CD4-positive, alpha-beta T cell treated with Interleukin-17A for 1 hour (primary cell): ENCODE results near the gene PIK3R3.
"Not testable (repeated sequence)": the region's sequence is repeated elsewhere in the genome, so short reads cannot be mapped to it uniquely, and the experiment has no call there.

Experiments used
- DNase-seq: peaks from one replicate; pipeline ENCODE4 v3.0.0-alpha.2; 2020

The PIK3R3 gene

DNA sequence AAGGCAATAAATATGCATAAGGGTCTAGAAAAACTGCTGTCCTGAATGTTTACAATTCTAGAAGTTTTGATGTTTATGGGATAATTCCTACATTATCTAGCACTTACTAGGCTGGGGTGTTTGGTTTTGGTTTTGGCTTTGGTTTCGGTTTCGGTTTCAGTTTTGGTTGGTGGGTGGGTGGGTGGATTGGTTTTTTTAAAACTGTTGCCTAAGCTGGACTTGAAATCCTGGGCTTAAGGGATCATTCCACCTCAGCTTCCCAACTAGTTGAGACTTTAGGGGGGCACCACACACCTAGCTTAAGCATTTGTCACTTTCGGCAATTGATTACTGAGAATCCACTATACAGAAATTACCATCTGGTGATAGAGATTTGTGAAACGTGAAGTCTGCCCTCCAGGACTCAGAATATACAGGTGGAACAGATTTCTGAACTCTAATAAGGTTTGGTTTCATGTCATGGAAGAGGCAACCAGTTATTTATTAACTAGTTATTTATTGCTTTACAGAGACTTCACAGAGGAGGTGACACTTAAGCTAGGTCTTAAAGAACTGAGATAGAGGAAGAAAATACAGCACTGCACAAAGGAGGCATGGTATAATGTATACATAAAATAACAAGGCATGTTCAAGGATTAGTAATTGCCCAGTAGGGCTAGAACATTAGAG lies 69.6 kb downstream of the PIK3R3 start:
- DNase-seq, result peak; percentile 60

DNA sequence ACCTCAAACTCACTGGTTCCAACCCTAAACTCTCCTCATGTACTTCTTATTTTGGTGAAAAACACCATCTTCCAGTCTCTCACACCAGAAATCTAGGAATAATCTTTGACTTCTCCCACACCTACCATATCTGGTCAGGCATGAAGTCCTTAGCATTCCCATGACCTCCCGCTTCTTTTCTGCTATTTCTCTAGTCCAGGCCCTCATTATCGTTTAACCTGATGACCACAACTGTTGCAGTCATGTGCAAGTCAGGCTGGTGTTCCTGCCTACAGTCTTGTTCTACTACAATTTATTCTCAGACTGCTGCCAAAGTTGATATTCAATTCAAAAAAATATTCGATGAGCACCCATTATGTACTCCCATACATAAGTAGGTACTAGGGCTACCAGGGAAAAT lies 71.3 kb downstream of the PIK3R3 start:
- DNase-seq, result no peak

DNA sequence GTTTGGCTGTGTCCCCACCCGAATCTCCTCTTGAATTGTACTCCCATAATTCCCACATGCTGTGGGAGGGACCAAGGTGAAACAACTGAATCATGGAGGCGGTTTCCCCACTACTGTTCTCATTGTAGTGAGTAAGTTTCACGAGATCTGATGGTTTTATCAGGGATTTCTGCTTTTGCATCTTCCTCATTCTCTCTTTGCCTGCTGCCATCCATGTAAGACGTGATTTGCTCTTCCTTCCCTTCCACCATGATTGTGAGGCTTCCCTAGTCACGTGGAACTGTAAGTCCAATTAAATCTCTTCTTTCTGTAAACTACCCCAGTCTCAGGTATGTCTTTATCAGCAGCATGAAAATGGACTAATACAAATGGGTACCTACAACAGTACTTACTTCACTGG lies 73.5 kb downstream of the PIK3R3 start:
- no peak for DNase-seq

DNA sequence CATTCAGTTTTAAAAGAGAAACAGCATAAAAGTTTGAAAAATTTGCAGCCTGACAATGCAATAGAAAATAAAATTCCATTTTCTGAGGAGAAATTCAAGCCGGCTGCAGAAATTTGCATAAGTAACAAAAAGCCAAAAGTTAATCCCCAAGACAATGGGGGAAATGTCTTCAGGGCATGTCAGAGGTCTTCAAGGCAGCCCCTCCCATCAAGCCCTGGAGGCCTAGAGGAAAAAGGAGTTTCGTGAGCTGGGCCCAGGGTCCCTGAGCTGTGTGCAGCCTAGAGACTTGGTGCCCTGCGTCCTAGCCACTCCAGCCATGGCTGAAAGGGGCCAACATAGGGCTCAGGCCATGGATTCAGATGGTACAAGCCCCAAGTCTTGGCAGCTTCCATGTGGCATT lies 74.6 kb downstream of the PIK3R3 start:
- DNase-seq, result no peak

DNA sequence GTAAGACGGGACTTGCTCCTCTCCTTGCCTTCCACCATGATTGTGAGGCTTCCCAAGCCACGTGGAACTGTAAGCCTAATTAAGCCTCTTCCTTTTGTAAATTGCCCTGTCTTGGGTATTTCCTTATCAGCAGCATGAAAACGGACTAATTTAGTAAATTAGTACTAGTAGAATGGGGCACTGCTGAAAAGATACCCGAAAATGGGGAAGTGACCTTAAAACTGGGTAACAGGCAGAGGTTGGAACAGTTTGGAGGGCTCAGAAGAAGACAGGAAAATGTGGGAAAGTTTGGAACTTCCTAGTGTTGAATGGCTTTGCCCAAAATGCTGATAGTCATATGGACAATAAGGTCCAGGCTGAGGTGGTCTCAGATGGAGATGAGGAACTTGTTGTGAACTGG lies 75.2 kb downstream of the PIK3R3 start:
- not testable (repeated sequence) for DNase-seq

DNA sequence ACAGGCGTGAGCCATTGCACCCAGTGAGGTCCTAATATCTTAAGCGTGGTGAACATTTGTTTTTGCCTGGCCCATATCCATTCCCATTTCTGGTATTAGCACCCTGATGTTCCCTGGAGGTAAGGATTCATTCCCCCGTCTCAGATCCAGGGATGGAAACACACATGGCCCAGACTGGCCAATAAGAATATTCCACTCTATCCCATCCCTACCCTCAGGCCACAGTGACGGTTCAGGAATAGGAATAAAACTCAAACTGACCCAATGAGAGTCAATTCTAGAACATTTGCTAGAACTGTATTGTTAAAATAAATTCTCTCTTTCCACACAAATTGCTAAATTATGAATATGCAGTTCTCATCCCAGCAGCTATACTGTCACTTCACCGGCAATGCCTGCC lies 76.1 kb downstream of the PIK3R3 start:
- no peak for DNase-seq

DNA sequence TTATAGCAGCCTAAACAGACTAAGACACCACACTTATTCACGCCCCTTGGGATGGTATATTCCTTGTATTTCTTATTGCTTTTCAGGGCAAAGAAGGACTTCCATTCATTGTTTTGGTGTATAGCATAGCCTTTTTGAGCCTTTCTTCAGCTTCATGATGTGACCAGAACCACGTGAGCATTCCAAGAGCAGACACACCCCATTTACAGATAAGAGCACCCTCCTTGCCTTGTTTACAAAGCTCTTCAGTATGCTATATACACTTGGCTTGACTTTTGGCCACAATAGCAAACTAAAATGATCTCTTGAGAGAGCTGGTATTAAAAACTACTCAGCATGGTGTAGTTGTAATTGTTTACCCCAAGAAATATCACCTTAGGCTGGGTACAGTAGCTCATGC lies 78.7 kb downstream of the PIK3R3 start:
- no peak for DNase-seq

DNA sequence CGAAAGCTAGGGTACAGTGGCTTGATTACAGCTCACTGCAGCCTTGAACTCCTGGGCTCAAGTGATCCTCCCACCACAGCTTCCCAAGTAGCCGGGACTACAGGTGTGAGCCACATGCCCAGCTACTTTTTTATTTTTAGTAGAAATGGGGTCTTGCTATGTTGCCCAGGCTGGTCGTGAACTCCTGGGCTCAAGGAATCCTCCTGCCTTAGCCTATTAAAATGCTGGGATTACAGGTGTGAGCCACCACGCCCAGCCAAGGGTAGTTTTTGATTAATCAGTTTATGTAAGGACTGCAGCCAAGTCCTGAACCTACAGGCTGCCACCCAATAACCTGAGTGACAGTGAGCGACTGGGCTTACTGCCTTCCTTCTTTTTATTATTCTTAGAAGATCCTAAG lies 88.3 kb downstream of the PIK3R3 start:
- no peak for DNase-seq

DNA sequence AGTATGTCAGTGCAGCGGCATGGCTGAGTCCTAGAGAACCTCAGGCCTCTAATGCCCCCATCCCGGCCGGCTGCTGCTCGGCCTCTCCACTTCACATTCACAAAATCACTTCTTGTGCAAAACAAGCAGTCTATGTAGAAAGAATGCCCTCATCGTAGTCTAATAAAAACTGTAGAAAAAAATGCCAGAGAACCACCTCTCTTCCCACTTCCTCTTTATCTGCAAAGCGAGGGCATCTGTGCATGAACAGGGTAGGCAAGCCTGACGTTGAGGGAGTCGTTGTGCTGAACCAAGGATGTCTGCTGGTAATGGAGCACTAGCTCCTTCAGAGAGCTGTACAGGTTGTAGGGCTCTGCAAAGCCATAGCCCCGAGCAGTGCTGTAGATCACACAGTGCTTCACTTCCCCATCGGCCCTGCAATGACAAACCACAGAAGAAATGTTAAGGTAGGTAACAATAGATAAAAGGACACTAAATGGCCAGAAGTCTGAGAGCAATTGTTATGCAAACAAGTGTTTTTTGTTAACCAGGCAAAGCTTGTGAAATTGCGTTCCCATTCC lies 88.9 kb downstream of the PIK3R3 start:
- no peak for DNase-seq

DNA sequence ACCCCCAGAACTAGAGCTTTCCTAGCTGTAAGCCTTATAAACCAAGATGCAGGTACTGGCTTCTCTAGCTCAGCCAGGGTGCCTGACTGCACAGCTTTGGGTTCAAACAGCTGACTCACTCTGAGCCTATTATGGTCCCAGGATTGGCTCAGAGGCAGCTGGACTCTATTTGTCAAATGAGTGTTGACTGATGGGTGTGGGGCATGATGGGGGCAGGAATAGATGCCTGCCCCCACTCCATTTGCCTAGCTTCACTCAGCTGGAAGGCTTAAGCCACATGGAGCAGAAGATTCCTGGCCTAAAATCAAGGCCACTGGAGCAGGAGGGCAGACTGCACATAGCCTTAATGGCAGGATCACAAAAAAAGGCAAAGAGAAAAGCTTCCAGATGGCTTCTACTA lies 90.5 kb downstream of the PIK3R3 start:
- DNase-seq, result no peak

DNA sequence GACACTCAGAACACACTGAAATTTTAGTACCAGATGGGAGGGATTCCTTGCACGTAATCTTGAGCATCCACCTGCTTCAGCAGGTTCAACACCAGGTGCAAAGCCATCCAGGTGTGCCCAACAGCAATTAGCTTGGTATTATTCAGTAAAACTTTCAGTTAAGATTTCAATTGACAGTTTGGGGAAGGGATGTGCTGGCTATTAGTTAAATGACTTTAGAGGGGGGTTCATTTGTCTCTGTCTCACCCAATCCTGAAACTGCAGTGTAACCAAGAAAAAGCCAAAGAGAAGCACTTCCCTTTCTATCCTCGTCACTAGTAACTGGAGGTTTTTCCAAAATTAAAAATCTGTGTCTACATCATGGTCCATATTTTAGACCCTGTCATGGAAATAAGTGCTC lies 90.9 kb downstream of the PIK3R3 start:
- DNase-seq, result no peak

DNA sequence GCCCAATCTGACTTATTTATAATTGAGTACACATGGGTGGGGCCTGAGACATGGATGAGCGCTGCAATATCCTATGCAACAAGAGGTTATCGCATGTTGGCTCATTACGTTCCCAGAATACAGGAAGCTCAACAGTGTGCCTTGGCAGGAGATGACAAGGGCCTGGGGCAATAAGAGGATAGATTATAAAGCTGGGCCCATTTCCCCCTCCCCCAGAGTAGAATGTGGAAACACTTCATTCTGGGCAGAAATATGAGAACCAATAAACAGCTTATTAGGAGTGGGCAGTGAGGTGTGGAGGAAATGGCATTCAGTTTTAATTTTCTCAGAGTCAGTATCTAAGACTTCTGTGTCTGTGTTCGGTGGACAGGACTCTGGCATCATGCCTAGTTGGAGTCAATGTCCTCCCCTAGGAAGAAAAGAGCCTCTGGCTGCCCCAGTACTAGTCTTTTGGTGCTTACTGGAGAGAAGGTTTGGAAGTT lies 92.8 kb downstream of the PIK3R3 start:
- DNase-seq, result no peak

DNA sequence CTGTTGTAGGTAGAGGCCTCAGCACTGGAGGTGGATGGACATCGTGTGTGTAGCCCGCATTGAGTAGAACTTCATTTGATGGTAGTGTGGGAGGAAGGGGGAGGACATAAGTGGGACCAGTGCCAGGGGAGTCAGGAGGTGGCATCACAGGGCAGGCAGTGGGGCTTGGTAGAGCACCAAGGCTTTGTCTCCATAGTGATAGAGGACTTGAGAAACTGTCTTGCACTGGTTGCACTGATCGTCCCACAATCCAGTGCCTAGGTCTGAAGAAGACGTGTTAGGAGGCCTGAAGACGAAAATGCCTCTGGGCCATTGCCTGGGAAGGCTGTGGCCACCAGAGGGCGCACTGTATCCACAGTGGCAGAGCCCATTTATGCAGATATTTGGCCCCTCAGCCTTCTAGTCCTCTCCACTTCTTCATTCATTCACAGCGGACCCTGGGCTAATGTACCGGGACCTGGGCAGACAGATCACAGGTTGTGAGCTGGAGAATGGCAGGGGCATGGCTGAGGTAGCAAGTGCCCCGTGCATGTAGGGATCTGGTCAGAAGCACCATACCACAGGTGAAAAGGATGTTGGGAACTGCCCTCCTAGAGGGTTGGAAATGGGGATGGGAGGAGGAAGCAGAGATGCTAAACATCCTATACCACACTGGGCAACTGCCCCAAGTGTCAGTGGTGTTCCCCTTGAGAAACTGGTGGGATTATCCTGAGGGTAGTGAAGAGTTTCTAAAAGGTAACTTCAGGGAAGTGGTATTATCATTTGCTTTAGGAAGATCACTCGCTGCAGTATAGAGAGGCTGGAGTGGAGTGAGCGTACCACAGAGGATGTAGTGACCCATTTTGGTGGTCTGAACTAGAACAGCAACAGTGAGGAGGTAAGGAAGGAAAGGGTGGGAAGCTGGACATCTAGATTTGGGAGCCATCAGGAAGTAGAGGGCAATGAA lies 95.3 kb downstream of the PIK3R3 start:
- peak; percentile 78 for DNase-seq

DNA sequence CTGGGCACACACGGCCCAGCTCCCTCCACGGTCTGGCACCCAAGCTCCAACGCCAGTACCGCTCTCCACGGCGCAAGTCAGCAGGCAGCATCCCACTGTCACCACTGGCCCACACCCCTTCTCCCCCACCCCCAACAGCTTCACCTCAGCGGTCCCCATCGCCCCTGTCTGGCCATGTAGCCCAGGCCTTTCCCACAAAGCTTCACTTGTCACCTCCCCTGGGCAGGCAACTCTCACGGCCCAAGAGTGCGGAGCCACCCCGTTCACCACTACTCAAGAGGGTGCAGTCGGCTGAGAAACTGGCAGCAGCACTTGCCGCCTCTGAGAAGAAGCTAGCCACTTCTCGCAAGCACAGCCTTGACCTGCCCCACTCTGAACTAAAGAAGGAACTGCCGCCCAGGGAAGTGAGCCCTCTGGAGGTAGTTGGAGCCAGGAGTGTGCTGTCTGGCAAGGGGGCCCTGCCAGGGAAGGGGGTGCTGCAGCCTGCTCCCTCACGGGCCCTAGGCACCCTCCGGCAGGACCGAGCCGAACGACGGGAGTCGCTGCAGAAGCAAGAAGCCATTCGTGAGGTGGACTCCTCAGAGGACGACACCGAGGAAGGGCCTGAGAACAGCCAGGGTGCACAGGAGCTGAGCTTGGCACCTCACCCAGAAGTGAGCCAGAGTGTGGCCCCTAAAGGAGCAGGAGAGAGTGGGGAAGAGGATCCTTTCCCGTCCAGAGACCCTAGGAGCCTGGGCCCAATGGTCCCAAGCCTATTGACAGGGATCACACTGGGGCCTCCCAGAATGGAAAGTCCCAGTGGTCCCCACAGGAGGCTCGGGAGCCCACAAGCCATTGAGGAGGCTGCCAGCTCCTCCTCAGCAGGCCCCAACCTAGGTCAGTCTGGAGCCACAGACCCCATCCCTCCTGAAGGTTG lies 97.6 kb downstream of the PIK3R3 start:
- no peak for DNase-seq

DNA sequence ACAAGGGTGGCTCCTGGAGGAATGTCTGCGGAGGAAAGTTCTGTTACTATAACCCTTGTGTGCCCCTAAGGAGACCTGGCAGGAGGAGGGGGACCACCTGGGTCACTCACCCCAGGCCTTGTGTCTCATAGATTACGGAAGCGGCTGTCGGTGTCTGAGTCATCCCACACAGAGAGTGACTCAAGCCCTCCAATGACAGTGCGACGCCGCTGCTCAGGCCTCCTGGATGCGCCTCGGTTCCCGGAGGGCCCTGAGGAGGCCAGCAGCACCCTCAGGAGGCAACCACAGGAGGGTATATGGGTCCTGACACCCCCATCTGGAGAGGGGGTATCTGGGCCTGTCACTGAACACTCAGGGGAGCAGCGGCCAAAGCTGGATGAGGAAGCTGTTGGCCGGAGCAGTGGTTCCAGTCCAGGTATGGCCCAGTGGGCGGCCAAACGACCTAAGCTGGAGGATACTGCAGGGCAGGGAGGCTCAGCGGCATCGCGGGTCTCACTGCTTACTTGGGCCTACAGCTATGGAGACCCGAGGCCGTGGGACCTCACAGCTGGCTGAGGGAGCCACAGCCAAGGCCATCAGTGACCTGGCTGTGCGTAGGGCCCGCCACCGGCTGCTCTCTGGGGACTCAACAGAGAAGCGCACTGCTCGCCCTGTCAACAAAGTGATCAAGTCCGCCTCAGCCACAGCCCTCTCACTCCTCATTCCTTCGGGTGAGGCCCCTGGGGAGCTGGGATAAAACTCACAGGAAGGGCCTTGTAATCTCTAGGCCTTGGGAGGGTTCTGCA lies 101.4 kb downstream of the PIK3R3 start:
- DNase-seq, result no peak

DNA sequence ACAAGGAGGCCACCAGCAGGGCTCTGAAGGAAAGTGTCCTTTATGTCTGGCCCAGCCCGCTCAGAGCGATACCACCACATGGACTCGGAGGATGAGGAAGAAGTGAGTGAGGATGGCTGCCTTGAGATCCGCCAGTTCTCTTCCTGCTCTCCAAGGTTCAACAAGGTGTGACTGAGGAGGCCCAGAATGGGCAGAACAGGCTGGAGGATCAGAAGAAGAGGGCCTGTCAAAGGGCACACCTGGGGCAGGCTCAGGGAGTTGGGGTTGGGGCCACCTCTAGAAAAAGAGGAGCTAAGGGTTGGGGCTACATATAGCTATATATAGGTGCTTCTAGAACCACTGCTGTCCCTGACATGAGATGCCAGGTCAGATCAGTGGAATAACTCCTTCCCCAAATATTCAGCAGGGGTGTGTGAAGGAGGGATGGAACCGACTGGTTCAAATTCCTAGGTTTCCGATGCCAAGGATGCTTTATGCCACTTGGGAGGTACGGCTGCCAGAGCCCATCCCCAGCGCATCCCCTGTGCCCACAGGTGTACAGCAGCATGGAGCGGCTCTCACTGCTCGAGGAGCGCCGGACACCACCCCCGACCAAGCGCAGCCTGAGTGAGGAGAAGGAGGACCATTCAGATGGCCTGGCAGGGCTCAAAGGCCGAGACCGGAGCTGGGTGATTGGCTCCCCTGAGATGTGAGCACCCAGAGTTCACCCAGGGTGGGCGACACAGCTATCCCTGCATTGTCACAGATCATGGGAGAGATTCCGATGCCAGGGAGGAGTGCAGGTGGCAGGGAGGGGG lies 102.2 kb downstream of the PIK3R3 start:
- no peak for DNase-seq

DNA sequence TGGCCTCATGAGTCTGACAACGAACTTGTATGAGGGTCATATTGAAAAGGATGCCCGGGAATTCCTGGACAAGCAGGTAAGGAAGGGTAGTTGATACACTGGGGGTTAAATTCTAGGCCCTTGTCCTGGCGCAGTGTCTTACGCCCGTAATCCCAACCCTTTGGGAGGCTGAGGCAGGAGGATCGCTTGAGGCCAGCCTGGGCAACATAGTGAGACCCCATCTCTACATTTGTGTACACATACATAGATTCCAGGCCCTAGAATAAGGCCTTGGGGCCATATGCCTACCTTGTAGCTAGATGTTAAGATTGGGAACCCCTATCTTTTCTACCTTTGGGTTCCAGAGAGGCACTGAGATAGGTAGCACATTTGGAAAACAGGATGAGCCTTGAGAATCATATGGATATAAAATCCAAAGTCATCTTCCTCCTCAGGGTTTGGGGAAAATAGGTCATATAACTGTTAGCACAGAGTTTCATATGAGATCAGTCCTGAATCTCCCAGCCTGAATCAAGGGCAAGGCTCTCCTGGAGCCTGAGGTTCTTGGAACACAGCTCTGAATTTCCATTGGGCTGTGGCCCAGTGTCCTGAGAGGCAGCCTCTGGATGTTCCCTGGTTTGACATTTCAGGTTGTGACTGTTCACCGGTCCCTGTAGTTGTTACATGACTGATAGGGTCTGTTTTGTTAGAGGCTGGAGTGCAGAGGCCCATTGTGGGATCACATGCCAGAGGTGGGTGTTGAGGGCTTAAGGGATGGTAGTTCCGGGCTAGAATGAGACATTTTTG lies 104.4 kb downstream of the PIK3R3 start:
- no peak for DNase-seq

DNA sequence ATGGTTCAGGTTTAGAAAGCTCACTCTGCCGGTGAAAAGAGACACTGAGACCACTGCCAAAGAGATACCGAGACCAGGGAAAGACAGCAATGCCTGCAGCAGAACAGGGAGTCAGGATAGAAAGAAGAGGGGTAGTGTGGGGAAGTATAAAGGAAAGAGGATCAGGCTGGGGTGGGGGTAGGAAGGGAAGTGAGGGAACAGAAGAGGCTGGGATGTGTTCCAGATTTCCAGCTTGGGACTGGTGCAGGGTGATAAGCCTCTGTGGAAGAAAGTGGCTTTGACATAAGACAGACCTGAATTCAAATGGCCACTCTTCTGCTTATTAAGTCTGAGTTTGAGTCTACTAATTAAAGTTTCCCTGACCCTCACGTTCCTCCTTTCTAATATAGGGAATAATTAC lies 105.9 kb downstream of the PIK3R3 start:
- DNase-seq, result no peak

DNA sequence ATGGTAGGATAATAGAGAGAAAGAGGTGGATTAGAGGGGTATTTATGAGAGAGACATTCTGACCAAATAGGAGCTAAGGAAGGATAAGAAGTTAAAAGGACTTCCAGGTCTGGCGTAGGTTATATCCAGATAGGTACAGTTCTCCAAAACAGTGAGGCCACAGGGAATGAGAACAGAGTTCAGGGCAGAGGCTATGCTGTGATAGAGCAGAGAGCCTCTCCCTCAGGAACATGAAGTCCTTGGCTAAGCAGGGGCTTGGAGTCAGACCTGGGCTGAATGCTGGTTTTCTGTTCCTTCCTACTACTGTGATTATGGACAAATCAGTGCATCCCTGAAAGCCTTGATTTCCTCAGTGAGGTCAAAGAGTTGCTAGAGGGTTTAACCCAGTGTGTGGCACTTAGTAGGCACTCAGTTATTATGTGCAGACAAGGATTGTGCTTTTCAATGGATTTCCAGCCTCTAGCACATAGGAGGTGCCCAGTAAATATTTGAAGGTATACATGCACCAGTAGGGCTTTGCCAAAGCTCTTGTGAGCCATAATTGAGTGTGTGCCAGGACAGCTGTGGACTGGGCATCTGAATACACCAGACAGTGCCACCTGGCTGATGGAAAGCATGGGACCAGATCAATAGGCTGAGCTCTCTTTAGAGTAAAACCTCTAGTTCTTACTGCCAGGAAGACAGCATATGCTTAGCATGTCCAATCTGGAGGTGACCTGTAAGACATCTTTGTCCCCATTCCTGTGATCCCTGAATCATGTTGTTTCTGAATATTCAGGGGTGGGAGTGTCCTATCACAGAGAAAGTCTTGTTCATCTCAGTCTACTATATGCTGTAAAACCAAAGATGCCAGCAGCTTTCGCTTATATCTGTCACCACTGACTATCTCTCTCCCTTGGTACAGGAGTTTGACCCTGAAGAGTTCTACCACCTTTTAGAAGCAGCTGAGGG lies 111.1 kb downstream of the PIK3R3 start:
- DNase-seq, result no peak
